ENCODE data around the gene RALGAPA1.
"Not testable (repeated sequence)": the region's sequence is repeated elsewhere in the genome, so short reads cannot be mapped to it uniquely, and the experiment has no call there.

Gene RALGAPA1

GRCh38 chr14:35808638-35809563 lies at the start of gene RALGAPA1:
RALGAPA1 (minus strand) TSS chr14:35809295; CDS start chr14:35808835, 460 bp downstream.
- H3K27me3 ChIP-seq (ENCODE audit: control insufficient read depth in 1 of 2, insufficient read depth in 2 of 2, low read length in 2 of 2); H3K9me3 ChIP-seq (ENCODE audit: low read length); H3K36me3 ChIP-seq (ENCODE audit: insufficient read depth, low read length): not testable (repeated sequence)
- Histone ChIP-seq H3K4me3 (ENCODE audit: low read depth in 1 of 2, low read length in 2 of 2) (peak within 1 kb of the TSS; percentile 62 to 77), H3K9ac (ENCODE audit: low read length) (peak within 1 kb of the TSS; percentile 74), H3K27ac (ENCODE audit: low read depth, low read length) (peak within 1 kb of the TSS; percentile 71), H3K4me1 (ENCODE audit: insufficient read depth, low read length) (peaks cover 17% of the 10 kb centered on the region)

GRCh38 chr14:35858521-35859209 lies 49.6 kb upstream of the RALGAPA1 start:
- no peaks in the 10 kb centered on the region for H3K27me3 ChIP-seq (ENCODE audit: control insufficient read depth in 1 of 2, insufficient read depth in 2 of 2, low read length in 2 of 2)
- H3K4me1 ChIP-seq (ENCODE audit: insufficient read depth, low read length), result no peaks in the 10 kb centered on the region
- H3K4me3 ChIP-seq (ENCODE audit: low read depth in 1 of 2, low read length in 2 of 2), result no peak overlapping the region
- H3K9me3 ChIP-seq (ENCODE audit: low read length), result no peaks in the 10 kb centered on the region
- no peak overlapping the region for H3K9ac ChIP-seq (ENCODE audit: low read length)
- peaks cover 14% of the 10 kb centered on the region for H3K36me3 ChIP-seq (ENCODE audit: insufficient read depth, low read length)
- no peak overlapping the region for H3K27ac ChIP-seq (ENCODE audit: low read depth, low read length)

- H3K9ac ChIP-seq (ENCODE audit: low read length), result no peak overlapping the region
- no peaks in the 10 kb centered on the region for H3K4me1 ChIP-seq (ENCODE audit: insufficient read depth, low read length)
- no peaks in the 10 kb centered on the region for H3K27me3 ChIP-seq (ENCODE audit: control insufficient read depth in 1 of 2, insufficient read depth in 2 of 2, low read length in 2 of 2)
- no peaks in the 10 kb centered on the region for H3K9me3 ChIP-seq (ENCODE audit: low read length)
- peaks cover 10% of the 10 kb centered on the region for H3K36me3 ChIP-seq (ENCODE audit: insufficient read depth, low read length)
- no peak overlapping the region for H3K27ac ChIP-seq (ENCODE audit: low read depth, low read length)
- H3K4me3 ChIP-seq (ENCODE audit: low read depth in 1 of 2, low read length in 2 of 2), result no peak overlapping the region
Observed at GRCh38 chr14:35855876-35856481, 46.9 kb upstream of the RALGAPA1 start.

GRCh38 chr14:35854696-35855270 lies 45.7 kb upstream of the RALGAPA1 start:
- no peaks in the 10 kb centered on the region for H3K4me1 ChIP-seq (ENCODE audit: insufficient read depth, low read length)
- H3K4me3 ChIP-seq (ENCODE audit: low read depth in 1 of 2, low read length in 2 of 2), result no peak overlapping the region
- H3K27me3 ChIP-seq (ENCODE audit: control insufficient read depth in 1 of 2, insufficient read depth in 2 of 2, low read length in 2 of 2), result no peaks in the 10 kb centered on the region
- H3K9me3 ChIP-seq (ENCODE audit: low read length), result no peaks in the 10 kb centered on the region
- H3K27ac ChIP-seq (ENCODE audit: low read depth, low read length), result no peak overlapping the region
- H3K9ac ChIP-seq (ENCODE audit: low read length), result no peak overlapping the region
- peaks cover 10% of the 10 kb centered on the region for H3K36me3 ChIP-seq (ENCODE audit: insufficient read depth, low read length)

- Histone ChIP-seq H3K4me1 (ENCODE audit: insufficient read depth, low read length) (no peaks in the 10 kb centered on the region), H3K4me3 (ENCODE audit: low read depth in 1 of 2, low read length in 2 of 2) (no peak overlapping the region), H3K27ac (ENCODE audit: low read depth, low read length) (no peak overlapping the region), H3K9me3 (ENCODE audit: low read length) (no peaks in the 10 kb centered on the region), H3K27me3 (ENCODE audit: control insufficient read depth in 1 of 2, insufficient read depth in 2 of 2, low read length in 2 of 2) (no peaks in the 10 kb centered on the region), H3K9ac (ENCODE audit: low read length) (no peak overlapping the region), H3K36me3 (ENCODE audit: insufficient read depth, low read length) (peaks cover 5% of the 10 kb centered on the region)
Observed at GRCh38 chr14:35853225-35853624, 44.1 kb upstream of the RALGAPA1 start.

GRCh38 chr14:35851823-35852222 lies 42.7 kb upstream of the RALGAPA1 start:
- no peaks in the 10 kb centered on the region for H3K27me3 ChIP-seq (ENCODE audit: control insufficient read depth in 1 of 2, insufficient read depth in 2 of 2, low read length in 2 of 2)
- H3K27ac ChIP-seq (ENCODE audit: low read depth, low read length), result no peak overlapping the region
- no peaks in the 10 kb centered on the region for H3K4me1 ChIP-seq (ENCODE audit: insufficient read depth, low read length)
- no peak overlapping the region for H3K4me3 ChIP-seq (ENCODE audit: low read depth in 1 of 2, low read length in 2 of 2)
- H3K36me3 ChIP-seq (ENCODE audit: insufficient read depth, low read length), result peaks cover 5% of the 10 kb centered on the region
- H3K9me3 ChIP-seq (ENCODE audit: low read length), result no peaks in the 10 kb centered on the region
- H3K9ac ChIP-seq (ENCODE audit: low read length), result no peak overlapping the region

- Histone ChIP-seq H3K27ac (ENCODE audit: low read depth, low read length) (no peak overlapping the region), H3K4me3 (ENCODE audit: low read depth in 1 of 2, low read length in 2 of 2) (no peak overlapping the region), H3K27me3 (ENCODE audit: control insufficient read depth in 1 of 2, insufficient read depth in 2 of 2, low read length in 2 of 2) (no peaks in the 10 kb centered on the region), H3K9me3 (ENCODE audit: low read length) (no peaks in the 10 kb centered on the region), H3K4me1 (ENCODE audit: insufficient read depth, low read length) (no peaks in the 10 kb centered on the region), H3K9ac (ENCODE audit: low read length) (no peak overlapping the region), H3K36me3 (ENCODE audit: insufficient read depth, low read length) (peaks cover 7% of the 10 kb centered on the region)
Observed at GRCh38 chr14:35849122-35849521, 40.0 kb upstream of the RALGAPA1 start.

GRCh38 chr14:35847636-35848035 lies 38.5 kb upstream of the RALGAPA1 start:
- Histone ChIP-seq H3K27ac (ENCODE audit: low read depth, low read length) (no peak overlapping the region), H3K9ac (ENCODE audit: low read length) (no peak overlapping the region), H3K4me1 (ENCODE audit: insufficient read depth, low read length) (no peaks in the 10 kb centered on the region), H3K27me3 (ENCODE audit: control insufficient read depth in 1 of 2, insufficient read depth in 2 of 2, low read length in 2 of 2) (no peaks in the 10 kb centered on the region), H3K36me3 (ENCODE audit: insufficient read depth, low read length) (peaks cover 14% of the 10 kb centered on the region), H3K9me3 (ENCODE audit: low read length) (no peaks in the 10 kb centered on the region), H3K4me3 (ENCODE audit: low read depth in 1 of 2, low read length in 2 of 2) (no peak overlapping the region)

GRCh38 chr14:35844494-35844893 lies 35.4 kb upstream of the RALGAPA1 start:
- Histone ChIP-seq H3K36me3 (ENCODE audit: insufficient read depth, low read length) (peaks cover 15% of the 10 kb centered on the region), H3K4me3 (ENCODE audit: low read depth in 1 of 2, low read length in 2 of 2) (no peak overlapping the region), H3K9ac (ENCODE audit: low read length) (no peak overlapping the region), H3K9me3 (ENCODE audit: low read length) (no peaks in the 10 kb centered on the region), H3K27ac (ENCODE audit: low read depth, low read length) (no peak overlapping the region), H3K27me3 (ENCODE audit: control insufficient read depth in 1 of 2, insufficient read depth in 2 of 2, low read length in 2 of 2) (no peaks in the 10 kb centered on the region), H3K4me1 (ENCODE audit: insufficient read depth, low read length) (no peaks in the 10 kb centered on the region)

- not testable (repeated sequence) for H3K4me3 ChIP-seq (ENCODE audit: low read depth in 1 of 2, low read length in 2 of 2); H3K9me3 ChIP-seq (ENCODE audit: low read length); H3K4me1 ChIP-seq (ENCODE audit: insufficient read depth, low read length); H3K27me3 ChIP-seq (ENCODE audit: control insufficient read depth in 1 of 2, insufficient read depth in 2 of 2, low read length in 2 of 2); H3K27ac ChIP-seq (ENCODE audit: low read depth, low read length); H3K9ac ChIP-seq (ENCODE audit: low read length)
- peaks cover 15% of the 10 kb centered on the region for H3K36me3 ChIP-seq (ENCODE audit: insufficient read depth, low read length)
Observed at GRCh38 chr14:35842245-35842644, 33.1 kb upstream of the RALGAPA1 start.

- not testable (repeated sequence) for H3K4me1 ChIP-seq (ENCODE audit: insufficient read depth, low read length); H3K27ac ChIP-seq (ENCODE audit: low read depth, low read length); H3K4me3 ChIP-seq (ENCODE audit: low read depth in 1 of 2, low read length in 2 of 2); H3K27me3 ChIP-seq (ENCODE audit: control insufficient read depth in 1 of 2, insufficient read depth in 2 of 2, low read length in 2 of 2); H3K9ac ChIP-seq (ENCODE audit: low read length); H3K9me3 ChIP-seq (ENCODE audit: low read length)
- H3K36me3 ChIP-seq (ENCODE audit: insufficient read depth, low read length), result peaks cover 11% of the 10 kb centered on the region
Observed at GRCh38 chr14:35841704-35842103, 32.6 kb upstream of the RALGAPA1 start.

All from muscle layer of colon (tissue), 2 donors.